ENCODE measurements around the gene CSMD2.
A peak's percentile ranks its signal among the peaks of the same experiment; 100 is the strongest.

CSMD2 gene

DNA sequence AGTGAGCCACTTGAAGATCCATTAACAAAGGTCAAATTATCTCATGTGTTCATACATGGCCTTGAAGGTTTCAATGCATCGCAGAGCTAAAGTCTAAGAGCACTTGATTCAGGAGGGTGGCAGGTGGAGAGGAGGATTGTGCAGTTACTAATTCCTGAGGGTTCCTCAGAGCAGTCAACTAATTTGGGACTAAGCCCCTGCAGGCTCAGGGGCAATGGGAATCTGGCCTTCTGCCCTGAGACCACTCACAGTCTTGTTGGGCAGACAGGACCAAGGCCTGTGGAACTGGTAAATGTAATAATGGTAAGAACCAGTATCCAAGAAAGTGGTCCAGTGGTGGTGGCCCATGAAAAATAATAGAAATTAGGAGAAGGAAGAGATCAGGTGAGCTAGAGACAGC, 428.5 kb downstream of the CSMD2 start:
- DNase-seq, result peak; percentile 81

DNA sequence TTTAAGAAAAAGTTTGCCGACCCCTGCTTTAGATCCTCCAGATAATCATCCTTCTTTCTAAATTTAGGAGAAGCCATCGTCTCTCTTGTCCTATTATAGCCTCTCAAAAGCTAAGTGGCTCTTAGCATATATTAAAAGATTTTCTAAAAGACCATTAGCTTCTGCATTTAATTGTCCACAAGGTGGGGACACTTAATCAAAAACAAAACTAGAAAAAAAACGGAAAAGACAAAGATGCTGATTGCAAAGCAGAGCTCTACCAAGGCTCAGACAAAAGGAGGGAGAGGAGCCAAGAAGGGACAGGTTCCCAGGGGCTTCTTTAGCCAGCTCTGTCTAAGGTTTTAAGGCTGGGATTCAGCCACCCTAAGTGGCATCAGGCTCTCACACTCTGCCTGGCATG, 429.4 kb downstream of the CSMD2 start:
- peak; percentile 10 for DNase-seq

DNA sequence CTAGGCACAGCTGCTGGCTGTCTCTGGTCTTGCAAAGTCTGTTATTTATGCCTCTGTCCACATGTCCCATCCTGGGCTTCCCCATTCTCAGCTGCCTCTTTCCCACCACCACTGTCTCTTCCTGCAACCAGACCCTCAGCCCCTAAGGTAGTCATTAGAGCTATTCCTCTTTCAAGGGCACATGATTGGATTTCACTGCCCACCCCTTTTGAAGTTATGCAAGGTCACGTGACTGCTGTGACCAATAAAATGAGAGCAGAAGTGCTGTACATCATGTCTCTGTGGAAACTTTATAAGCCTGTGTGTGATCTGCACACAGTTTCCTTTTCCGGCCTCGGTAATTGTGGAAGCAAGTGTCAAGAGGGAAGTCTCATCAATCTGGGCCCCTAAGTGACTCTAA, 437.7 kb downstream of the CSMD2 start:
- DNase-seq, result no peak

DNA sequence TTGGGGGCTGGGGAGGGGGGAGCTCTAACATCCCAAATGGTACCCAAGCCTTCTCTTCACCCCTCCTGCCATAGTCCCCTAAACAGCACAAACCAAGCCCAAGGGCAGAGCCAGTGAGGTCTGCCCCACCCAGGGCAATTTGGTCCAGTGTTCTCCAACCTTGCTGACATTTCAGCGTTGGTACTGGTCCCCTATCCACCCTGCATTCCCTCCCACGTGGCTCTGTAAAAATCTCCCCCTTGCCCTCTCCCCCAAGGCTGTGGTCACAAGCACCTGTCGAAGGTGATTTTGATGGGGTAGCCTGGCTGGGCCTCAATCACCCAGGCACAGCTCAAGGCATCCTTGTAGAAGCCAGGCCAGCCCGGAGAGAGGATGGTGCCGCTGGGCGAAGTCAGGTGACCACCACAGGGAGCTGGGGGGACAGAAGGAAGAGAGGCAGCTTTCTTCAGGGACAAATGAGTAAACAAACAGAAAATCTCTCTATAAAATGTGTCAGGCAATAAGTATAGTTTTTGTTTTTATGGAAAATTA, 438.7 kb downstream of the CSMD2 start:
- DNase-seq, result no peak

DNA sequence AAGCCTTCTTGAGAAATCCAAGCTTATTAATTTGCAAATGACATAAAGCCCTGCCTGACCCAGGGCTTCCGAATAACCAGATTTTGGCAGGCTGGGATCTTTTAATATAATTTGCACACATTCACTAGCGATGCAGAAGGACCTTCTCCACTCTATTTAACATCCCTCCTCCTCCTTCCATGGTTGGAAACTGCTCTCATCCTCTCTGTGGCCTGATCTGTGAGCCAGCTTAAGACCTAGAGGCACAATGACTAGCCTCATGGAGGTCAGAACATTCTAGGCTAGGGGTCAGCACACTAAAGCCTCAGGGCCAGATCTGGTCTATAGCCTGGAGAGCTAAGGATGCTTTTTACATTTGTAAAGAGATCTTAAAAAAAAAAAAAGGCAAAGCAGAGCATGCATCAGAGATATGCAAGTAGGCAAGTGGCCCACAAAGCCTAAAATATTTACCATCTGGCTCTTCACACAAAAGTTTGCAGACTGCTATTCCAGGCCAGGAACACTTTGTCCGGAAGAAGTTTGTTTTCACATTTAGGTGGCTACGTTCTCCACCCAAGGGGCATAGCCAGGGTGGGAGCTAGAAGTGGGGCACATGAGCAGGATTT, 439.4 kb downstream of the CSMD2 start:
- DNase-seq, result no peak

DNA sequence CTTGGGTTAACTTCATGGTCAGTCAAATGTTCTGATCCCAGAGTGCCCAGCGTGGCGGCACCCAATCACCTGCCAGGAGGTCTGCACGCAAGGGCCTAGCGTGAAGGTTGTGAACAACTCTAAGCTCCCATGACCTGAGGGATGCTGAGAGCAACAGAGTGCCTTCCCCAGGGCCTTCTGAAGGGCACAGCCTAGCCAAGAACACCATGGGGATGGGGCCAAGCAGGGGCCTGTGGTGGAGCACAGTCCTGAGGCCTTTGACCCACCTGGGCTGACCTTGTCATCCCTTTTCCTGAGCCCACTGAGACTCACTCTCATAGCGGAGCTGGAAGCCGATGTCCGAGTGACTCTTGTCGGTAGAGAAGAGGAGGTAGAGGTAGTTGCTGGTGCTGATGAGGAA, 440.0 kb downstream of the CSMD2 start:
- no peak for DNase-seq

GRCh38 chr1:33724348-33724747, 440.7 kb downstream of the CSMD2 start:
- DNase-seq, result no peak

DNA sequence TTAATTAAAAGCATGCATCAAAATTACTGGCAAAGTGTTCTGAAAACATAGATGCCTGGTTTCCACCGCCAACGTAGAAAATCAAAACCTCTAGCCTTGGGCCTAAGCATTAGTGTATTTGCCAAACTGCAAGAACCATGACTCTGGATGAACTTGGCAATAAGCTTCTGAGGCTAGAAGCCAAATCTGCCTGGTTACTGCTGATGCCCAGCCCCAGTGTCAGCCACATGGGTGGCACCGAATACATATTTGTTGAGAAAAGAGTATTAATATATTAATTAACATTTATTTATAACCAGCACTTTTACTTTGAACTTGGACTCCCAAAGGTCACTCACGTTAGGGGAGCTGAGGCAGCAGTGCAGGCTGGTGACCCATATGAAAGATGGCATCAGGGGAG, 441.8 kb downstream of the CSMD2 start:
- DNase-seq, result no peak

DNA sequence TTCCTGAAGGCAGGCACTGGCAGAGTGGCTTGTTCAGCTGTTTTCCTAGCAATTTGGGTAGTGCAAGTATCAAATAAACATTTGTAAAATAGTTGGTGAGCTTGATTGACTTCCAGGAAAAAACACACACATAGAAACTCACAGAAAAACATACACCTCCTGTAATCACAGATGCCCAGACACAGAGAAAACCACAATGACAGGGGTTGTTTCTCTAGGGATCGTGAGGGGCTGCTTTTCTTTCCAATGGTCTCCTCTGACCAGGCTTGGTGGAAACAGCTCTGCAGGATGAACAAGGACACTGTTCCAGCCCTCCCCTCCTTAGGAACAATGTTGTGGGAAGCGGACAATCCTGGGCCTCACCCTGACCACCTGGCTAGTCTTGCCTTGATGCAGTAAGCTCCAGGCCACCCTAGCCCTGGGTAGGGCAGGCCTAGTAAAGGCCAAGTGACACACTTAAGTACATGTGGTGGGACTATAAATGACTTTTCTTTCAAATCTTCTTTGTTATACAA, 443.7 kb downstream of the CSMD2 start:
- no peak for DNase-seq

- DNase-seq, result peak; percentile 23
Measured at GRCh38 chr1:33719771-33720670, 445.0 kb downstream of the CSMD2 start.

GRCh38 chr1:33719326-33719725, 445.7 kb downstream of the CSMD2 start:
- no peak for DNase-seq

DNA sequence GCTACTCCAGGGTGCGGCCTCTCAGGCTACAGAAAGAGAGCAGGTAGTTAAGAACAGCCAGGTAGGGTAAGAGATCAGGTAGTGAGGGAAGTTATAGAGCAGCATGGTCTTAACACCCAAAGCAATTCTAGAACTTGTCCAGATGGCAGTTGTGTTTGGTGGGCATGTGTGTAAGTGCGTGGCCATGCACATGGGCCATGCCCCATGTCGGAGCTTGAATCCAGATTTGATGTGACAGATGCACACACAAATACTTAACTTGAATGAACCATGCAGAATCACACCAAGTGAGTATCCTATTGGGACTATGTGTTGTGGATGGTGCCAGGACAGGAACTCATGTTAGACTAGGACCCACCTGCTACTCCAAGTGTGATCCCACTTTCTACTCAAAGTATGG, 446.8 kb downstream of the CSMD2 start:
- no peak for DNase-seq

- DNase-seq, result no peak
Measured at GRCh38 chr1:33716976-33717688, 447.9 kb downstream of the CSMD2 start.

DNA sequence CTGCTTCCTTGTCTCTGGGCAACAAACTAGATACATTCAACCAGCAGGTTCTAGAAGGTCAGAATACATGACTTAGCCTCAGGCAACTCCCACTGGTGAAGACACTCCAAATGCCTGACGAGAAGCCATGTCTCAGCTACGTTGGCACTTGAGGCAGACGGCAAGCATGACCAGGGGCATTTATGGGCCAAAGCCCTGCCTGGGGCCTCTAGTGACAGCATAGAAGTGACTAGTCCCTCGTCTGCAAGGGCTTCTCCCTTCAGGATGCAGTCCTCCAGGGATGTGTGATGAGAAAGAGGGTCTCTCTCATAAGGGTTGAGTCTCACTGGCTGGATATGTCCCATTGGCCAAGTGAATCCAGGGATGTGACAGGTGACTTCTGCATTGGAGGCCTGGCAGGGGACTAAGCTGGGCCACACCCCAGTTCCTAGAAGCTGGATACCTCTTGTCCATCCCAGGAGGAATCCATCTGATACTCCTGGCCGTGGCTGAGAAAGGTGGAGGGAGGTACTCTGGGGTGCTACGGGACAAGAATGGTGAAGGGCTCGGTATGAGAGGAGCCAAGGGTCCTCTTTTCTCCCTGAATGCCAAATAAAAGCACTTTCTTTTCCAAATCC, 449.7 kb downstream of the CSMD2 start:
- DNase-seq, result no peak

DNA sequence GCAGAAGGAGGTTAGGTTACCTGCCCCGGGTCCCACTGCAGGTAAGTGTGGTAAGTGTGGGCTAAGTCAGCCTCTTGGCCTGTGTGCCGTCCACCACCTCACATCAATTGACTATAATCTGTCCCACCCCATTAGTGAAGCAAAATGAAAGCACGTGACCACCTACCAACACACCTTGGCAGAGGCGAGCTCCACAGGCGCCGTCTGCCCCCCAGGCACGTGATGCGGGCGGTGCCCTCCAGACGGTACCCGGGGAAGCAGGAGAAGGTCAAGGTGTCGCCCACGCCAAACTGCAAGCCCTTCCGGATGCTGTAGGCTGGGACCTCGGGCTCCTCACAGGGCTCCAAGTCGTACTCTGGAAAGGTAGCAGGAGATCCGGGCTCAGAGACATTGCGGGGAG, 450.6 kb downstream of the CSMD2 start:
- no peak for DNase-seq

GRCh38 chr1:33713058-33713877, 451.8 kb downstream of the CSMD2 start:
- no peak for DNase-seq

DNA sequence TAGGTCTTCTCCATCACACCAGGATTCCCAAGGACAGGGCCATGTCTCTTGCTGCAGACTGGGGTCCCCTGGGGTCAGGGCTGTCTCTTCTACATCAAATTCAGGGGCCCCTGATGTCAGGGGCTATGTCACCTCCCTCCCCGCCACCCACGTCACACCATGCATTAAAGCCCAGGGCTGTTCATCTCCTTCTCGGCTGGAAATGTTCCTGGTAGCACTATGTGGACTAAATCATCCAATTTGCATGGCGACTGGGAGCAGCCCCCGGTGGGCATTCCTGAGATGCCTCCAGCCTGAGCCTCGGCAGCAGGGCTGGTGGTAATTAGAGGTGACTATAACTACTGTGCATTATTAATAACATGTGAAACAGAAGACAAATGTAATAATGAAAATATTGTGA, 452.8 kb downstream of the CSMD2 start:
- no peak for DNase-seq

- DNase-seq, result no peak
Measured at GRCh38 chr1:33711511-33711910, 453.5 kb downstream of the CSMD2 start.

DNA sequence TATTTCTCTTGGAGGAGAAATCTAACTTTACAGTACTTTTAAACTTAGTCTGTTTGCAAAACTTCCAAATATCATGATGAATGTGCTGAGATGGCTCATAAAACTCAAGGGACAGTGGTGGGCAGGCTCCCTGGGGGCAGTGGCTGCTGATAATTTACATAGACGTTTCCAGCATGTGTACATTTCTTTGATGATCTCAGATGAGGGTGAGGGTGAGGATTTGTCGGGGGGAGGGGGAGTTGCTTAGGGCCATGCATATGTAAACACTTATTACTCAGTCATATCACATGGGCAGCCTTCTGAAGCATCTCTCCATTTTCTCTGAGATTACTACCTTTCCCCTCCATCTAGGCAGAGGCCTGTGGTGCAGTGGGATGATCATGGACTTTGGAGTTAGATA, 454.1 kb downstream of the CSMD2 start:
- no peak for DNase-seq

DNA sequence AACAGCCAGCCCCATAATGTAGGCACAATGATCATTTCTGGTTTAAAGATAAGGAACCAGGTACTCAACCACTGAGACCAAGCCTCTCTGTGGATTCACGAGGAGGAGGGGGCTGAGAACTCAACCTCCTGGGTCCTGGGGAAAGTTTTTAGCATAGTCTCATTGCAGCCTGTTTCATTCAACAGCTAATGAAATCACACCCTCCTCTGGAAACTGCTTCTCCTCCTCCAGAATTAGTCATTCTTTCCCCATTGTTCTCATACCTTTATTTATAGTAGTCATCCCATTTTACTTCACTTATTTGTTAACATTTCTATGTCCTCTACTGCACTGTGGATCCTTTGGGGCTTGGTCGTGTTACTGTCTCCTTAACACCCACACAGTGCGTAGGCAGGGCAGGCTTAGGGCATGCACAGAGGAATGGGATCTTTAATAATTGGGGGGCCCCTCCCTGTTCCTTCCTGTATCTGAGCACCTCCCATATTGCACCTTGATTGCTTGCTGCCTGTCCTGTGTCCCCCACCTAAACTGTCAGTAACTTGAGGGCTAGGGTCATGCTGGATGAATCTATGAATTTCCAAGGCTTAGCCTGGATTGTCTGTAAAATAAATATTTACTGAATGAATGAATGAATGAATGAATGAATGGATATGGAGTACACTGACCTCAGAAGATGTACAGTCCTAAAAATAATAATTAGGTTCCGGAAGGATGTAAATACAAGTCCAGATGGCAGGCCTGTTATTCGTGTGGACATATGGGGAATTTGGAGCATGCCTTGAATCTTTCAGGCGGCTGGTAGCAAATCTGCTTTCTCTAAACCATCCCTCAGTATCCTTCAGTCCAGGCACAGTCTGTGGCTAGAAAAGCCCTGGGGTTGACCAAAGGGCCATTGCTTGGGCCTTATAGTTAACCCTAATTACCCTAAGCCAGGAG, 455.0 kb downstream of the CSMD2 start:
- no peak for DNase-seq

Data from DMS79 treated with DMSO at 0.1 percent for 48 hours (cell line).